AG04449 (cell line): ENCODE data around the gene MS4A14.
"Not testable (repeated sequence)": the region's sequence is repeated elsewhere in the genome, so short reads cannot be mapped to it uniquely, and the experiment has no call there.

Experiments used
- CTCF ChIA-PET: fragments of 350-600 bp; formaldehyde crosslinking; extraction: SDS; loops from one replicate; lab custom pipeline; 2021; ENCODE audit warnings: antibody characterized with exemption; lab: Yijun Ruan, JAX
- POLR2A ChIA-PET: fragments of 400-600, 350-600 bp; formaldehyde crosslinking; extraction: SDS; loops from one replicate; lab custom pipeline; 2020; ENCODE audit warnings: antibody characterized with exemption, inconsistent platforms; lab: Yijun Ruan, JAX
- DNase-seq: peaks from one replicate; pipeline ENCODE4 v3.0.0-alpha.2; 2010; ENCODE audit warnings: low read depth, low spot score
- H3K4me3 ChIP-seq: 2 replicates; pipeline ENCODE4 v1.5.1; 2011; ENCODE audit warnings: low read depth, mild to moderate bottlenecking, control low read depth, low read length
- CTCF ChIP-seq: IDR thresholded peaks from one replicate; pipeline ENCODE4 v1.5.1; 2011; ENCODE audit warnings: mild to moderate bottlenecking, moderate library complexity, low read length, control low read depth, inconsistent platforms; ENCODE audit not compliant: insufficient read depth; ENCODE audit errors: missing control alignments

MS4A14 gene

GRCh38 chr11:60431251-60431650, 35.0 kb downstream of the MS4A14 start:
- POLR2A ChIA-PET, result no interaction called here
- no peak overlapping the region for H3K4me3 ChIP-seq
- CTCF ChIA-PET, result no interaction called here
- TF ChIP-seq CTCF, result no peak
- no peak for DNase-seq

GRCh38 chr11:60433401-60433800, 37.1 kb downstream of the MS4A14 start:
- DNase-seq, result no peak
- no peak for TF ChIP-seq CTCF
- no peak overlapping the region for H3K4me3 ChIP-seq
- ChIA-PET POLR2A (no interaction called here), CTCF (no interaction called here)

DNA sequence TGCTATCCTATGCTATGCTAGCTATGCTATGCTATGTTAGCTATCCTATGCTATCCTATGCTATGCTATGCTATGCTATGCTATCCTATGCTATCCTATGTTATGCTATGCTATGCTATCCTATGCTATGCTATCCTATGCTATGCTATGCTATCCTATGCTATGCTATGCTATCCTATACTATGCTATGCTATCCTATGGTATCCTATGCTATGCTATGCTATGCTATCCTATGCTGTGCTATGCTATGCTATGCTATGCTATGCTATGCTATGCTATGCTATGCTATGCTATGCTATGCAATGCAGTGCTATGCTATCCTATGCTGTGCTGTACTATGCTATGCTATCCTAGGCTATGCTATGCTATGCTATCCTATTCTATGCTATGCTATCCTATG, 50.8 kb downstream of the MS4A14 start:
- no peak for TF ChIP-seq CTCF
- ChIA-PET POLR2A (no interaction called here), CTCF (no interaction called here)
- no peak for DNase-seq
- H3K4me3 ChIP-seq, result no peak overlapping the region

DNA sequence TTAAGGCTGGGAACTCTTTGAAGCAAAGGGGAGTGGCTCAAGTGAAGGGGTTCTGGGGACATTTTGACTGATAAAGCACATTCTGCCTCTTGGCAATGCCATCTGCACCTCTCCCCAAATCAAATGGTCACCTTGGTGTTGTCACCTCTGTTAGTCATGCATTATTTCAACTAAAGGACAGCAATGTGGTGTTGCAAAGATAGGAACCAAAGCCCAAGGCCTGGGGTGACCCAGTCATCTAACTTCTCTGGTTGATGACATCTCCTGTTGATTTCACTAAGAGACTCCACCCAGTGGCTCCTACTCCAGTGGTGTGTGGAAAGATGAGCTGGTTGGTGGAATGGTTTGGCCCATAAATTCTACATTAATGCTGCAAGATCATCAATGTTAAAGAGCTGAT, 51.6 kb downstream of the MS4A14 start:
- ChIA-PET CTCF (no interaction called here), POLR2A (no interaction called here)
- DNase-seq, result no peak
- TF ChIP-seq CTCF, result no peak
- no peak overlapping the region for H3K4me3 ChIP-seq

DNA sequence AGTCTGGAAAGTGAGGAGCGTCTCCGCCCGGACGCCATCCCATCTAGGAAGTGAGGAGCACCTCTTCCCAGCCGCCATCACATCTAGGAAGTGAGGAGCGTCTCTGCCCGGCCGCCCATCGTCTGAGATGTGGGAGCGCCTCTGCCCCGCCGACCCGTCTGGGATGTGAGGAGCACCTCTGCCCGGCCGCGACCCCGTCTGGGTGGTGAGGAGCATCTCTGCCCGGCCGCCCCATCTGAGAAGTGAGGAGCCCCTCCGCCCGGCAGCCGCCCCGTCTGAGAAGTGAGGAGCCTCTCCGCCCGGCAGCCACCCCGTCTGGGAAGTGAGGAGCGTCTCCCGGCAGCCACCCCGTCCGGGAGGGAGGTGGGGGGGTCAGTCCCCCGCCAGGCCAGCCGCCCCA, 54.9 kb downstream of the MS4A14 start:
- POLR2A ChIA-PET, H3K4me3 ChIP-seq, CTCF ChIA-PET, DNase-seq: not testable (repeated sequence)

GRCh38 chr11:60454212-60454611, 58.0 kb downstream of the MS4A14 start:
- no peak overlapping the region for H3K4me3 ChIP-seq
- ChIA-PET CTCF (no interaction called here), POLR2A (no interaction called here)
- DNase-seq, result no peak
- TF ChIP-seq CTCF, result no peak

DNA sequence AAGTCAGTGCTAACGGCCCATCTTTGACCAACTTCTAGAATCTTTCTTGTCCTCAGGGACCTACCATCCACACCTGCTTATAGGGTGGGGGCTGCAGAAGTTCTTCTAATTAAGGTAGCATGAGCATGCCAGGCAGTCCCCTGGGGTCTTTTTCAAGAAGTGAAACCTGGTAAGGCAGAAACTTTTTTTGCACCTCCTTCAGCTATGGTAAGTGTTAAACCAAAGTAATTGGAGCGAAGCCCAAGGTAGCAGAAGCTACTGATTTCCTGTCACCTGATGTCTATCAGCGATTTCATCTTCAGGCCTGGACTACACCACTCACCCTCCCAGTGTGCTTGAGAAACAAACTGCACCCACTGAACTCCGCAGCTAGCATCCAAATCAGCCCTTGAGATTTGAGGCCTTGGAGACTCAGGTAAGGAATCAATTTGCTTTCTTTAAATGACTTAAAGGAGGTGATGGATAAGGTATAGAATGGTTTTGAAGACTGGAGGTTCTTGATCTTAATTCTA, 59.3 kb downstream of the MS4A14 start, which contains the start of gene MS4A1:
MS4A1 (plus strand) TSS at position 317 of the 512 bp plus-strand sequence. CDS start 6,528 bp downstream, outside the sequence.
- H3K4me3 ChIP-seq, result no peak within 1 kb of the TSS
- no peak for DNase-seq
- POLR2A ChIA-PET, result no interaction called here
- TF ChIP-seq CTCF, result no peak
- CTCF ChIA-PET, result no interaction called here
